NCI-H1092 (cell line): Measurements from ENCODE around the gene RNASEH2C.
"Not testable (repeated sequence)": the region's sequence is repeated elsewhere in the genome, so short reads cannot be mapped to it uniquely, and the experiment has no call there.

Experiments
- DNase-seq: peaks from one replicate; lab custom pipeline; 2025; lab: John Stamatoyannopoulos, UW

Gene RNASEH2C

GRCh38 chr11:65716774-65717405 lies 3.7 kb downstream of the RNASEH2C start:
- DNase-seq = no peak

DNA sequence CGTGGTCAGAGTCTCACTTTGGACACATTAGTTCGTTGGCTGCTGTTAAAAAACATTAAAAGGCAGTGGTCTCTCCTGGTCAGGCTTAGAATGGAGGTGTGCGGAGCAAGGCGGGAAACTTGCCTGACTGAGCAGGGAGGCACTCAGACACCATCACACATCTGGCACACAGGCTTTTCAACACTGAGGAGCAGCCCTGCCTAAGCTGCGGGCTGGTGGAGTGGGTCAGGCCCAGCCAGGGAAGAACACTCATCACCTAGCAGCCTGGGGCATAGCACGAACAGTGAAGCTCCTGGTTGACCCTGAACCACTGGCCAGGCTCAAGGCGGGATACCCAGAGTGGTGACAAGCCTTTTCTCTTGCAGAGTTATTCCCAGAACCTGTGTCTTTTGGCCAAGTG lies 4.3 kb downstream of the RNASEH2C start:
- DNase-seq = no peak

DNA sequence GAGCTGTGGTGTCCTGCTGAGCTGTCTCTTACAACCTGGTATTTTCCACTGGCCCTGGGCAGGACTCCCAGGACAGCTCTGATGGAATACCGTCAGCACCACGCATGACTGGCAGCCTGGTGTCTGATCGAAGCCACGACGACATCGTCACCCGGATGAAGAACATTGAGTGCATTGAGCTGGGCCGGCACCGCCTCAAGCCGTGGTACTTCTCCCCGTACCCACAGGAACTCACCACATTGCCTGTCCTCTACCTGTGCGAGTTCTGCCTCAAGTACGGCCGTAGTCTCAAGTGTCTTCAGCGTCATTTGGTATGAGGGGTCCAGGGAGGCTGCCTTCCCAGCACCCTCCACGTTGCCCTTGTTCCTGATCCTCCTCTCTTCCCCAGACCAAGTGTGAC lies 6.2 kb downstream of the RNASEH2C start:
- DNase-seq = no peak

DNA sequence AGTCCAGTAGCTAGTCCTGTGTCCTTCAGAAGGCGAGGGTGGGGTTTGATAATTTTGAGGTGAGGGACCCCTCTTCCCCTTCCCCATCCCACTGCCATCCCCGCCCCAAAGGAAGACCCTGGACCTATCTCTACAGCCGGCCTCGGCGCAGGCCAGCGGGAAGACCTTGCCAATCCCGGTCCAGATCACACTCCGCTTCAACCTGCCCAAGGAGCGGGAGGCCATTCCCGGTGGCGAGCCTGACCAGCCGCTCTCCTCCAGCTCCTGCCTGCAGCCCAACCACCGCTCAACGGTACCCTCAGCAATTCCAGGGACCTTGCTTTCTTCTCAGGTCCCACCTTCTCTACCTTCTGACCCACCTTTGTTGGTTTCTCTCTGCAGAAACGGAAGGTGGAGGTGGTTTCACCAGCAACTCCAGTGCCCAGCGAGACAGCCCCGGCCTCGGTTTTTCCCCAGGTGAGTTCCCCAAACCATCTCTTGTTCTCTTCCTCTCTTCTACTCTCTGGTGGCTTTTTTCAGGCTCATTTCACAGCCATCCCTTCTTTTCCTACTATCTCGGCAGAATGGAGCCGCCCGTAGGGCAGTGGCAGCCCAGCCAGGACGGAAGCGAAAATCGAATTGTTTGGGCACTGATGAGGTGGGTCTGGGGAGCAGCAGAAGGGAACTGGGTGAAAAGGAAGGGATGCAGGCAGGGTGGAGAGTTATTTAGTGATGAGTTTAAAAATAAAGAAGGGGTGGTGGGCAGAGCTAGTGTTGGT lies 7.2 kb downstream of the RNASEH2C start:
- no peak for DNase-seq

GRCh38 chr11:65712633-65713076 lies 7.9 kb downstream of the RNASEH2C start:
- no peak for DNase-seq

DNA sequence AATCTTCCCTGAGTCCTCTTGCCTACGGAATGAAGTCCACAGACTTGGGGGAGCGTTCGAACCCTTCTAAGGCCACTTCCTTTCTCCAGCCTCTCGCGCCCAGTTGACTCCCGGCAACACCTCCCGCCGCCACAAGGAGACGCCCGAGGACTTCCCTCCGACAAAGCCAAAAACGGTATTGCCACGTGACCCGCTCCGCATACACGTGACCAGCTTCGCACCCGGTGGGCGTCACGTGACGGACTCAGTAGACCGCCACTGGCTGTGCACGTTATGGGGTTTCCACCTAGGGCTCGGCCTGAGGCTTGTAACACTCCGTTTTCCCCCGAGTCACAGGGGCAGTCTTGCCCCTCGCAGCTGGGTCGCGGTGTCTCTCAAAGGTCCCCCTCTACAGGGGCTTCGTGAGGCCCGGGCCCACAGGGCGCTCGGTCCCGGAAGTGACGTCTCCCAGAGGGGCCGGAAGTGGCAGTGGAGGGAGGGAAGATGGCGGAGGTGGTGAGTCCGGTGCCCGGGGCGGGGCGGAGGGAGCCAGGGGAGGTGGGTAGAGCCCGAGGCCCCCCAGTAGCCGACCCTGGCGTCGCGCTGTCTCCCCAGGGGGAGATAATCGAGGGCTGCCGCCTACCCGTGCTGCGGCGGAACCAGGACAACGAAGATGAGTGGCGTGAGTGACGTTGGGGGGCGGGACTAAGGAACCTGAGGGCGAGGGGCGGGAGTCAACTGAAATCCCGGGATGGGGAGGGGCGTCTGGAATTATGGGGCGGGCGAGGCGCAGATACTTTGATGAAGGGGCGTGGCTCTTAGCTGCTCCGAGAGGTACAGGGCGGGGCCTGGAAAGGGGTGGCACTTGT lies 8.6 kb downstream of the RNASEH2C start, which contains the start of gene KAT5:
Gene KAT5, plus strand, starts transcription at position 468 of the 848 bp plus-strand sequence. Its CDS starts 16 bp downstream, at position 484.
- peak; percentile 98 for DNase-seq

- DNase-seq = no peak
These were observed 10.2 kb downstream of the RNASEH2C start for GRCh38 chr11:65710421-65710820.

GRCh38 chr11:65709661-65710060 lies 10.9 kb downstream of the RNASEH2C start:
- DNase-seq = no peak

- no peak for DNase-seq
These were observed 12.1 kb downstream of the RNASEH2C start for GRCh38 chr11:65708451-65708850.

DNA sequence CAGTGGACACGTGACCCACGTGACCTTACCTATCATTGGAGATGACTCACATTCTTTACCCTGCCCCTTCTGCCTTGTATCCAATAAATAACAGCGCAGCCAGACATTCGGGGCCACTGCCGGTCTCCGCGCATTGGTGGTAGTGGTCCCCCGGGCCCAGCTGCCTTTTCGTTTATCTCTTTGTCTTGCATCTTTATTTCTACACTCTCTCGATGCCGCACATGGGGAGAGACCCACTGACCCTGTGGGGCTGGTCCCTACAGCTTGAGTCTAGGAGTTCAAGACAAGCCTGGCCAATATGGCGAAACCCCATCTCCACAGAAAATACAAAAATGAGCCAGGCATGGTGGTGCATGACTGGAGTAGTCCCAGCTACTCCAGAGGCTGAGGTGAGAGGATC lies 13.6 kb downstream of the RNASEH2C start:
- not testable (repeated sequence) for DNase-seq

- peak; percentile 47 for DNase-seq
These were observed 14.3 kb downstream of the RNASEH2C start for GRCh38 chr11:65706303-65706763.

- no peak for DNase-seq
These were observed 16.8 kb downstream of the RNASEH2C start for GRCh38 chr11:65703846-65704245.

DNA sequence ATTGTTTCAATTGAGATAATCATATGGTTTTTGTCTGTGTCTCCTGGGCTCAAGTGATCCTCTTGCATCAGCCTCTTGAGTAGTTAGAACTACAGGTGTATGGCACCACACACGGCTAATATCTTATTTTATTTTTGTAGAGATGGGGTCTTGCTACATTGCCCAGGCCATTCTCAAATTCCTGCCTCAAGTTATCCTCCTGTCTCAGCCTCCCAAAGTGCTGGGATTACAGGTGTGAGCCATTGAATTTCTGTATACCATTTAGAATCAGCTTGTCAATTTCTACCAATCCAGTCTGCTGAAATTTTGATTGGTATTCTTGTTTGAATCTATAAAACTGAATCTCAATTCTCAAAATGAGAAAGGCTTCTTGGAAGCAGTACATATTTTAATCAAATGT lies 18.9 kb downstream of the RNASEH2C start:
- no peak for DNase-seq

DNA sequence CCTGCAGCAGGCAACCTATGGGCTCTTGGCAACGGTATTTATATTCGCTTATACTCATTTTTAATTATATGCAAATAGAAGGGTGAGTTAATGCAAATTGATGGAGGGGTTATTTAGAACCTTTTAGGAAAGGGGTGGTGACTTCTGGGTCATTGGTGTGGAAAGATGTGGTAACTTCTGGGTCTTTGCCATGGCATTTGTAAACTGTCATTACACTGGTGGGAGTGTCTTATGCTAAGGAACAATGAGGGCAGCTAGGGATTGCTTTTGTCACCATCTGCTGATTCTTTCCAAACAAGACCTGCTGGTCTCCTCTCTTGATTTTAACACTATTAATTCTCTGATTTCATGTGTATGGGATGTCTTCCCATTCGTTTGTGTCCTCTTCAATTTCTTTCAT lies 20.2 kb downstream of the RNASEH2C start:
- DNase-seq = no peak

DNA sequence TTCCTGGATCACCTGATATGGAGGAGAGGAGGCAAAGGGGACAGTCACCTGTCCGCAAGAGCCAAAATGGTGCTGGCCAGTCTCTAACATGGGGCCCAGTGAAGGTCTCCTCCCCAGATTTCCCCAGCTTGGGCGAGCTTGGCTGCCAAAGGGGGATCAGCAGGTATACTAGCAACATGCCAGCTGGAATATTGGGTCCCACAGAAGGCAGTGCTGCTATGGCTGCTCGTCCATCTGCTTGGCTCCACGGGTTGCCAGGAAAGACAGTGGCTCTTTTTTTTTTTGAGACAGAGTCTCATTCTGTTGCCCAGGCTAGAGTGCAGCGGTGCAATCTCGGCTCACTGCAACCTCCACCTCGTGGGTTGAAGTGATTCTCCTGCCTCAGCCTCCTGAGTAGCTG lies 21.3 kb downstream of the RNASEH2C start:
- DNase-seq = no peak

DNA sequence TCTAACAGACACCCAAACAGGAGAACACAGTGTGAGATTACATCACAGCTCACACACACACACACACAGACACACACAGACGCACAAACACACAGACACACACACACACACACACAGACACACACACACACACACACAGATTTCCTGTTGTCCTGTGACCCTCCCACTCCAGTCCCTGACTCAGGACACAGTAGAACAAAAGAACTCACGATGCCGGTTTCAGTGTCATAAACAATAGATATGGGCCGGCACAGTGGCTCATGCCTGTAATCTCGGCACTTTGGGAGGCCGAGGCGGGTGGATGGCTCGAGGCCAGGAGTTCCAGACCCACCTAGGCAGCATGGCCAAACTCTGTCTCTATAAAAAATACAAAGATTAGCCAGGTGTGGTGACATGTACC lies 22.4 kb downstream of the RNASEH2C start:
- DNase-seq = no peak

DNA sequence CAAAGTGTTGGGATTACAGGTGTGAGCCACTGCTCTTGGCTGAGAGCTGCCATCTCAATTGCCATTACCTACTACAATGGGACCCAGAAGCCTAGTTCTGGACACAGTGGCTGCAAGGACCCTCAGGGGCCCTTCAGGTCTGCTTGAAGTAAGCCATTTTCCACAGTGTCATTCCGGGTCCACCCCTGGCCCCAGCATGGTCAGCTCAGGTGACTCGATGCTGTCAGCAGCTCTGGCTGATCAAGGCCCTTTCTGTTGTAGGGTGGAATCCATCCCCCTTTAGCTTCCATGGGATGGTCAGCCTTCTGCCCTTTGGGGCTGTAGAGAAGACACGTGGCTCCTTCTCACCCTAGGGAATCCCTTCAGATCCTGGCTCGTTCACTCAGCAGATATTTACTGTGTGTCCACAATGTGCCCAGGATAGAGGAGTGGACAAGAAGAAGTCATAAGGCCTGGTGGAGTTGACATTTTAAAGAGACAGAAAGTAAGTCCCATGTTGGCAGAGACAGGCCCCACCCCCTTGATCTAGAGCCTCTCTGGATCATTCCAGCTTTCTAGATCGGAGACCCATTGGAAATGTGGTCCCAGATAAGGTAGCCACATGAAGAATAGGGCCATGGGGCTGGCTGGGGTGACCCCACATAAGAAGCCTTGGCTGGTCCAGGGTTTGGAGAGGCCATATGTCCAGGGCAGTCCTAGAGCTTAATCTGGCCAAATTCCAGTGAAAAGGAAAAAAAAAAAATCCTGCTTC lies 23.6 kb downstream of the RNASEH2C start:
- no peak for DNase-seq

GRCh38 chr11:65695459-65696241 lies 24.9 kb downstream of the RNASEH2C start:
- peak; percentile 96 for DNase-seq

- no peak for DNase-seq
These were observed 28.2 kb downstream of the RNASEH2C start for GRCh38 chr11:65692367-65692766.

- not testable (repeated sequence) for DNase-seq
These were observed 28.8 kb downstream of the RNASEH2C start for GRCh38 chr11:65691847-65692246.

GRCh38 chr11:65685981-65686380 lies 34.6 kb downstream of the RNASEH2C start:
- DNase-seq = no peak
